ENCODE measurements around the gene THEM4.

- TF ChIP-seq, protein P1, sequence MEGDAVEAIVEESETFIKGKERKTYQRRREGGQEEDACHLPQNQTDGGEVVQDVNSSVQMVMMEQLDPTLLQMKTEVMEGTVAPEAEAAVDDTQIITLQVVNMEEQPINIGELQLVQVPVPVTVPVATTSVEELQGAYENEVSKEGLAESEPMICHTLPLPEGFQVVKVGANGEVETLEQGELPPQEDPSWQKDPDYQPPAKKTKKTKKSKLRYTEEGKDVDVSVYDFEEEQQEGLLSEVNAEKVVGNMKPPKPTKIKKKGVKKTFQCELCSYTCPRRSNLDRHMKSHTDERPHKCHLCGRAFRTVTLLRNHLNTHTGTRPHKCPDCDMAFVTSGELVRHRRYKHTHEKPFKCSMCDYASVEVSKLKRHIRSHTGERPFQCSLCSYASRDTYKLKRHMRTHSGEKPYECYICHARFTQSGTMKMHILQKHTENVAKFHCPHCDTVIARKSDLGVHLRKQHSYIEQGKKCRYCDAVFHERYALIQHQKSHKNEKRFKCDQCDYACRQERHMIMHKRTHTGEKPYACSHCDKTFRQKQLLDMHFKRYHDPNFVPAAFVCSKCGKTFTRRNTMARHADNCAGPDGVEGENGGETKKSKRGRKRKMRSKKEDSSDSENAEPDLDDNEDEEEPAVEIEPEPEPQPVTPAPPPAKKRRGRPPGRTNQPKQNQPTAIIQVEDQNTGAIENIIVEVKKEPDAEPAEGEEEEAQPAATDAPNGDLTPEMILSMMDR (IDR thresholded peaks at IDR 0.05): no peak
- no peak for TF ChIP-seq POLR2A (IDR thresholded peaks at IDR 0.05)
Observed at GRCh38 chr1:151908228-151908691, 1.1 kb downstream of the THEM4 start.

Data from lower leg skin (tissue), 3 donors.